NCI-H345 (cell line): ENCODE data around the gene STOML1.
A peak's percentile ranks its signal among the peaks of the same experiment; 100 is the strongest.
"Not testable (repeated sequence)": the region's sequence is repeated elsewhere in the genome, so short reads cannot be mapped to it uniquely, and the experiment has no call there.

Experiments used
- DNase-seq: peaks from one replicate; lab custom pipeline; 2025; lab: John Stamatoyannopoulos, UW

Gene STOML1

GRCh38 chr15:73987250-73987649, 4.8 kb downstream of the STOML1 start:
- no peak for DNase-seq

GRCh38 chr15:73986776-73987056, 5.4 kb downstream of the STOML1 start:
- no peak for DNase-seq

DNA sequence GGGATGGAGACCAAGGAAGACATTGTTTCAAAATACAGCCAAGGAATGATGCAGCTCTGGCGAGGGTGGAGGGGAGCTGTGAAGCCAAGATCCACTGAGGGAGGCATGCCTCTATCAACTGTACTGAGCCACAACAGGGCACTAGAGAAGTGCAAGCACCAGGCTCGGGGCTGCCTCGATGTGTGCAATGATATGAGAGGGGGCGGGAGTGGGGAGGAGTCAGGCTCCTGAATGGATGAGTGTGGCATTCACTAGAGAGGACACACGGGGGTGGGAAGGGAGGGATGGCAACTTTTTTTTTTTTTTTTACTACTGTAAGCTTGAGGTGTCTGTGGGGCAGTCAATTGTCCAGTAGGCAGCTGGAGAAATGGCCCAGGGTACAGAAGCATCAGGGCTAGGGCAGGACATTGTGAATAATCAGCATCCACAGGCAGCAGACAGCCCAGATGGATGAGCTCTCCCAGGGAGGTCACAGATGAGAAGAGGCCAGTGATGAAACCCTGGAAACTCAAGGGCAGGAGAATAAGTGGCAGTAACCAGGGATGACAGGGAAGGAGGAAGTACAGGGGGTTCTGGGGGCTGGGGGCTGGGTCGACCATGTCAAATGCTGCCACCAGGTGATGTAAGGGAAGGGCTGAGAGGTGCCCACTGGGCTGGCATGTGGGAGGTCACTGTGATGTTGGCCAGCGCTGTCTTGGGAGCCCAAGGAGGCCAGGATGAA, 5.9 kb downstream of the STOML1 start:
- no peak for DNase-seq

DNA sequence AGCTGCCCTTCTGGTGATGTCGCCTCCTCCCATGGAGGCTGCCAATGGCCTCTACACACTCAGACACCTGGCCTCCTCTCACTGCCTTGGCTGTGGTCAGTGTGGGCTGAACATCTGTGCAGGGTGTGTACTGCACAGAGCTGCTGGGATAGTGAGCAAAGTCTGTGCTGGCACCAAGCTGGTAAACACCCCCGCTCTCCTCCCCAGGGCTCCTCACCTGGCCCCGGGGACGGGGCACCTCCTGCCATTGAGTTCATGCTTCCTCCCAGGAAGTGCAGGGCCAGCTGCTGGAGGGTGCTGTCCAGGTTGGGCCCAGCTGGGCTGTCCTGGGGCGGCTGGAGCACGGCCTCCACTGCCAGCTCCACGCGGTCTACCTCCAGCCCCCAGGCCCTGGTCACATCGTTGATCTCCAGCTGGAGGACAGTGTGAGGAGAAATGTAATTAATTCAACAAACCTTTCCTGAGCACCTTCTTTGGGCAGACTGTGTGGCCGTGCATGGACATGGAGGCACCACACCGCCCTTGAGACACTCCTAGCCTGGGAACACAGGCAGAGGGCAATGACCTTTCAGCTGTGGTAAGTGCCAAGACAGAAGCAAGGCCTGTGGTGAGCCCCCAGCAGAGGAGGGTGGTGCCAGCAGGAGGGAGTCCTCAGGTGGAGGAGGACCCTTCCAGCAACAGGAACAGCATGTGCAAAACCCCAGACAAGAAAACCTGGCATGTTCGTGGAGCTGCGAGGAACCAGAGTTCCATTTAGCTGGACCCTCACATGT, 6.8 kb downstream of the STOML1 start:
- no peak for DNase-seq

DNA sequence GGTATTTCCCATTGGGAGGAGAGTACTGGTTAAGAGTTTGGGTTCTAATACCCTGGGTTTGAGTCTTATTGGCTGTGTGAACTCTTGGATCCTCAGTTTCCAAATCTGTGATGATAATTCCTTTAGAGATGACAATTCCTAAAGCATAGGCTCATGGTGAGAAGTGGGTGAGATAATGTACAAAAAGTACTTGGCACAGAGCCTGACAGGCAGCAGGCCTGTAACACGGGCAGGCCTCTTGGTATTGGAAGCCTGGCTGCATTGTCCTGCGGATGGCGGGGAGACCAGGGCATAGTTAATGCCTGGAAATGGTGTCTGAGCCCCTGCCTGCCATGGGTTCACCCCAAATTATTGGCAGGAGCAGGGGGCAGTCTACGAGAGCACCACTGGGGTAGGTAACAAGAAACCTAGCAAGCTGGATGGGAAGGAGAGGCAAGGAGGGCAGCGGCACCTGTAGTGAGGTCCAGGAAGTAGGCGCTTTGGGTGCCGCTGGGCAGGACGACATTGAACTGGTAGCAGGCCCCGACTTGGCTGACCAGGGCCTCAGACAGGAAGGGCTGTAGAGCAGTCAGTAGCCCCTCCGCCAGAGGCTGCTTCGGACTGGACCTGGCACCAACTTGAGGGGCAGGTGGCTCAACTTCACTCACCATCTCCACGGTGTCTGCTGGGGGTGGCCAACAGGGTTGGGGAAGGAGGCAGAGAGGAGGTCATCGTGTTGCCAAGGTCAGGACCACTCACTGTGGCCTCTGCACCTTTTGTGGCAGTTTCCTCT, 7.7 kb downstream of the STOML1 start:
- DNase-seq, result no peak

DNA sequence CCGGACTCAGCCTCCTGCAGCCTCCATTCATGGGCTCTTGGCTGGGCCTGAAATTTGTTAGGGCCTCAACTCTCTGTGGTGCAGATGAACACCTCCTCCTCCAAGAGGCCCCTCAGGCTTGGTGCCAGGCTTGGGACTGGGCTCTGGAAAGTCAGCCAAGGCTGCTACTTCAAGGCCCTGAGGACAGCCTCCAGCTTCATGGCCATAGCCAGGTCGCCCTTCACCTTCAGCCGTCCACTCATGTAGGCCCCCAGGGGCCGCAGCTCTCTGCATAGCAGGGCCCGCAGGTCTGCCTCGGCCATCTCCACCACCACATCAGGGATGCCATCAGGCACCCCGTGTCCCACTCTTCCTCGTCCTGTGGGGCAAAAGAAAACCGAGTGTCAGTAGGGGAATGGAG, 8.3 kb downstream of the STOML1 start:
- no peak for DNase-seq

GRCh38 chr15:73983211-73983727, 8.8 kb downstream of the STOML1 start:
- no peak for DNase-seq

DNA sequence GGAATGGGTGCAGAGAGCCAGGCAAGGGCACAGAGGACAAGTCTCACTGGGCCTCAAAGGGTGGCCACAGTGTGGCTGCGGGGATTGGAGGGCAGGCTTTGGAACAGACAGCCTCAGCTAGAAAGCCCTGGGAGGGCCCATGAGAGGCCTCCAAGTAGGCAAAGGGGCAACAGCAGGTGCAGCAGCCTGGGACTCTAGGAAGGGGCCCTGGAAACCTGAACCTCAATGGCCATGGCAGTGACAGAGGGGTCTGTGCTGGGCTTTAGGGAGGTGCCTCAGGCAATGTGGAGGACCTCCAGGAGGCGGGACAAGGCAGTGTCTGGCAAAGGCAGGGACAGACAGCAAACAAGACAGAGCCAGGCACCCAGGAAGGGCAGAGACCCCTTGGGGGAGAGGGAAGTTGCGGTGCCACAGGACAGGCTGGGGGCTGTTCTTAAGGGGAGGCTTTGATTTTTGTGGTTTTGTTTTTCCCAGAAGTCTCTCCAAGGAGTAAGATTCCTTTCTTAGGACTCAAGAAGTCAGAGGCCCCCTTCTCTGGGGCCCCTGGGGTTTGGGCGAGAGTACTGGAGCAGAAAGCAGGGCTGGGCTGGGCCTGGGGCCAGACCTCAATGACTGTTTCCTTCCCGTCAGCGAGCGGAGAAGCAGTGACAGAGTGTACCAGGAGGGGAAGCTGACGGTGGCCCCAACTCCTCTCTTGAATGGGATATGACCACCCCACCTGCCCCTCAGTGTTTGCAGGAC, 9.7 kb downstream of the STOML1 start:
- no peak for DNase-seq

DNA sequence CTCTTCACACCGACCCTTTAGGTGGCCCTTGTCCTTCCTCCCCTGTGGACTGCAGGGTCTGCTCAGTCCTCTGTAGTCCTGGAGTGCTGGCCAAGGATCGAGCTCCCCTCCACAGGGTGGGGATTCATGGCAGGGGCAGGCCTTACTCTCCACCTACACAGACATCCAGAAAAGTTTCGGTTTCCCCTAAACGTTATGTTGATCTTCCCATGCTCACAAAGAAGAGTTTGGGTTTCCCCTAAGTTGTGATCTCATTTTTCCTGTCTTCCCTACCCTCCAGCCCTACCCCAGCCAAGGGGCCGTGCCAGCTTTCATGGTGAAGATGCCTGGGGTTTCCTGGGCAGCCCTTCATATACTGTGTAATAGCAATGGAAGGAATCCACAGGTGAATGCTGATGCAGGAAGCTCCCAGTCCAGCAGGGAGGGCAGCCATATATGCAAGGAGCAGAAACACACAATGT, 10.3 kb downstream of the STOML1 start:
- no peak for DNase-seq

DNA sequence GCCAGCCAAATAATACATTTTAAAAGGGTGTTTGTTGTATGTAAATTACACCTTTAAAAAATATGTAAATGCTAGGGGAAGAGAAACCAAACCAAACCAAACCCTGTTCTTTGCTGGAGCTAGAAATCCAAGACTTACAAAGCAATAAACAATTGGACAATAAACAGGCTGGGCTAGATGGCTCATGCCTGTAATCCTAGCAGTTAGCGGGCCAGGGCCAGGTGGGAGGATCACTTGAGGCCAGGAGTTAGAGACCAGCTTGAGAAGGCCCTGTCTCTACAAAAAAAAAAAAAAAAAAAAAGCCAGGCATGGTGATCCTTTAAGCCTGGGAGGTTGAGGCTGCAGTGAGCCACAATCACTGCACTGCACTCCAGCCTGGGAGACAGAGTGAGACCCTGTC, 12.5 kb downstream of the STOML1 start:
- DNase-seq, result no peak

DNA sequence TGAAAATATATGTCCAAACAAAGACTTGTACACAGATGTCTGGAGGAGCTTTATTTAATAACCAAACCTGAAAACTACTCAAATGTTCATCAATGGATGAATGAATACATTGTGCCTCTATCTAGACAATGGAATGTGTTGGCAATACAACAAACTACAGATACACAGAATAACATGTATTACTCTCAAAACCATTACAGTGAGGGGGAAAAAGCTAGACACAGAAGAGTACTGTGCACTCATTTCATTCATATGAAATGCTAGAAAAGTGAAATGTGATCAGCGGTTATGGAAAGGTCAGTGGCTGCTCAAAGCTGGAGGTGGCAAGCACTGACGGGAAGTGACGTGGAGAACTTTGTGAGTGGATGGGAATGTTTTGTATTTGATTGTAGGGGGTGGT, 13.2 kb downstream of the STOML1 start:
- DNase-seq, result no peak

DNA sequence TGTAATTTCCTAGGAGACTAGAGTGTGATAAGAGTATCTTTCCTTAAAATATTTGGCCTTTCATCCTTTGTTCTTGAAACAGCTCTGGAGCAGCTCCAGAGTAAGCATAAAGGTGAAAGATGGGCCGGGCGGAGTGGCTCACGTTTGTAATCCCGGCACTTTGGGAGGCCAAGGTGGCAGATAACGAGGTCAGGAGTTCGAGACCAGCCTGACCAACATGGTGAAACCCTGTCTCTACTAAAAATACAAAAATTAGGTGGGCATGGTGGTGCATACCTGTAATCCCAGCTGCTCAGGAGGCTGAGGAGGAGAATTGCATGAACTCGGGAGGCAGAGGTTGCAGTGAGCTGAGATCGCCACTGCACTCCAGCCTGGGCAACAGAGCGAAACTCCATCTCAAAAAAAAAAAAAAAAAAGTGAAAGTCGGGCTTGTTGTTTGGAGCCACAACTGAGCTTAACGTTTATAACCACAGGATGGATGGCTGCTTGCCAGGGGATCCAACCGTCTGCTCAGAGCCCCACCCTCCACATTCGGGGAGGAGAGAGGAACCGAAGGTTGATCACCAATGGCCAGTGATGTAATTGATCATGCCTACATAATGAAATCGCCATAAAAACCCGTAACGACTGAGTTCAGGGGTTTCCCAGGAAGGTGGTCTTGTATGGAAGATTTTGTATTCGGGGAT, 16.5 kb downstream of the STOML1 start:
- DNase-seq, result not testable (repeated sequence)

- DNase-seq, result not testable (repeated sequence)
These were observed 18.4 kb downstream of the STOML1 start for GRCh38 chr15:73973683-73974200.

DNA sequence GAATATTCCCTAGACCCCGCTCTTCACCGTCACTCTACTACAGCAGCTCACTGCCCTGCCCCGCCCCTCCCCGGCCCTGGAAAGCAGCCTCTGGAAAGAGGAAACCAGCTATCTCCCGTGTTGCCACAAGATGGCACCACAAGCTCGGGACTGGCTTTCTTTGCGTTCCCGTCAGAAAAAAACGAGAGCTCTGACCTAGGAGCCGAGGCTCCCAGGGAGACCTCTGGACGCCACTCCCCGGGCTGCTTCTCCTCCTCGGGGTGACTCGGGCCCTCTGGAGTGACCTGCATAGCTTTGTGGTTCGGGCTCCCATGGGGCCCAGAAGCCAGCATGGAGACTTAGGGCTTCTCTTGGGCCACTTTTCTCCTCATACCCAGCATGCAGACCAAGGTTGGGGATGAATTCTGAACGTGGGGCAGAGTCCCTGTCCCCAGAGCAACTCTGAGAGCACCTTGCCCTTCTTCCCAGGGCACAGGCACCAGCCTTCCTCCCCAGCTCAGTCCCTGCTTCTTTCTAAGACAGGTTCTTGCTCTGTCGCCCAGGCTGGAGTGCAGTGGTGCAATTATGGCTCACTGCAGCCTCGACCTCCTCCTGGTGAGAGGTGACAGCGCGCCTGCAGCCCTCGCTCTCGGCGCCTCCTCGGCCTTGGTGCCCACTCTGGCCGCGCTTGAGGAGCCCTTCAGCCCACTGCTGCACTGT, 19.0 kb downstream of the STOML1 start:
- peak; percentile 78 for DNase-seq

- DNase-seq, result no peak
These were observed 22.8 kb downstream of the STOML1 start for GRCh38 chr15:73969151-73969759.

- DNase-seq, result no peak
These were observed 23.6 kb downstream of the STOML1 start for GRCh38 chr15:73968461-73968860.

- no peak for DNase-seq
These were observed 26.4 kb downstream of the STOML1 start for GRCh38 chr15:73965758-73966113.

- DNase-seq, result no peak
These were observed 26.9 kb downstream of the STOML1 start for GRCh38 chr15:73965094-73965757.

- peak; percentile 53 for DNase-seq
These were observed 27.4 kb downstream of the STOML1 start for GRCh38 chr15:73964736-73965093.

- no peak for DNase-seq
These were observed 29.7 kb downstream of the STOML1 start for GRCh38 chr15:73962433-73962832.
